ENCODE measurements around the gene AEN.

DNA sequence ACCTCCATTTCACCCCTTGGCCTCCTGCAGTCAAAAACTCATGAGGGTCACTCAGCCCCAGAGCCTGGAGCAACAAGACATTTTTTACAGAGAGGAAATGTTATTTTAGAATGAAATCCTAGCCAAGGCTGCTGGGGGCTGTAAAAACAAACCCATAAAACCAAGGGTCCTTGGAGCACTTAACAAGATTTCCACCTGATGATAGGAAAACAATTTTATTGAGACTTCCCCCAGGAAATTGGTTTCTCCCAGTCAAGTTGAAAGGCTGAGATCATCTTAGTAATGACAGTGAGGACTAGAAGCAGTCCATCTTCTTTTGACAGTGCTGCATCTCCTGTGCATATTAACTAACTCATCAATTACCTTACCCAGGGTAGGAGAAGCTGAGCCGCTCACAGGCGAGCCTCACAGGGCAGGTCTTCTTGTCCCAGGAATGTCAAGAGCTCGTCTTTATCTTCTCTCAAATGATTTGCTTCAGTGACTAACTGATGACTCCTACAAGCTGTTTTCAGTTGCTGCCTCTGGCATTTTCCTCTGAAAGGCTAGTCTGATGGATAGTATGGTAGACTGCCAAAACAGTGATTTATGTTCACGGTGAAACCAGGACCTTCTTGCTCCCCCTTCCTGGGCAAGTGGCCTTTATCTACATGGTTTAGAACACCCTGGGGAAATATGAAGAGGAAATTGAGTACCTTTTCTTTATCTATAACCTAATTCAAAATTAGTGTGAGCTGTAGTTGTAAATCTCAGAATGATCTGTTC is 34.6 kb upstream of the AEN start:
- TF ChIP-seq EZH2 (IDR thresholded peaks at IDR 0.05; ENCODE audit: insufficient read depth, poor library complexity, severe bottlenecking) (no peak), EZH2phosphoT487 (IDR thresholded peaks at IDR 0.05; ENCODE audit: insufficient read depth, low read depth) (no peak)

Measured in GM23248 (cell line).